Gastroesophageal sphincter (tissue), 4 donors: ENCODE data around the gene PALM3. TPM values are rescaled to one million over a fixed set of nuclear protein-coding genes. Genes with fewer than 3 reads are reported as not detected.
"Not testable (repeated sequence)": the region's sequence is repeated elsewhere in the genome, so short reads cannot be mapped to it uniquely, and the experiment has no call there.

ENCODE experiments used
- ATAC-seq: fragments of 150-250 bp; one replicate; pipeline ENCODE4 v1.9.1; 2016; ENCODE audit warnings: mild to moderate bottlenecking, moderate library complexity
- H3K27ac ChIP-seq, 4 donors: fragments of 200-600 bp; sonication (generic) in 3 of 4; 1 replicate in 3 of 4; 2 replicates in 1 of 4; pipeline ENCODE4 v1.5.1; 2016 to 2019
- H3K27me3 ChIP-seq: fragments of 200-600 bp; sonication (generic); one replicate; pipeline ENCODE4 v1.5.1; 2019
- H3K36me3 ChIP-seq, 2 donors: fragments of 200-600 bp; sonication (generic); one replicate each; pipeline ENCODE4 v1.5.1; 2019; ENCODE audit warnings: control low read depth in 1 of 2
- H3K4me1 ChIP-seq, 3 donors: fragments of 200-600 bp; sonication (generic); 1 replicate in 2 of 3; 2 replicates in 1 of 3; pipeline ENCODE4 v1.5.1; 2016 to 2019; ENCODE audit warnings: control low read depth in 2 of 3
- H3K4me3 ChIP-seq, 2 donors: fragments of 200-600 bp; sonication (generic); one replicate each; pipeline ENCODE4 v1.5.1; 2019; ENCODE audit warnings: mild to moderate bottlenecking in 1 of 2, moderate library complexity in 1 of 2
- H3K9me3 ChIP-seq, 3 donors: fragments of 200-600 bp; sonication (generic); one replicate each; pipeline ENCODE4 v1.5.1; 2017 to 2019; ENCODE audit warnings: control low read depth in 2 of 3
- CTCF ChIP-seq, 4 experiments: fragments of 200-600 bp in 2 of 4; fragments of 450-650 bp in 2 of 4; sonication (generic) in 1 of 4; IDR thresholded peaks; one replicate each; pipeline ENCODE4 v1.5.1; 2017 to 2019; ENCODE audit warnings: antibody characterized with exemption in 4 of 4, mild to moderate bottlenecking in 2 of 4, moderate library complexity in 2 of 4
- EP300 ChIP-seq: sonication (generic); formaldehyde crosslinking; IDR thresholded peaks from one replicate; pipeline ENCODE4 v1.6.1; 2017; ENCODE audit warnings: antibody characterized with exemption, mild to moderate bottlenecking
- POLR2A ChIP-seq, 2 donors: fragments of 450-650 bp; IDR thresholded peaks; one replicate each; pipeline ENCODE4 v1.6.1; 2017; ENCODE audit warnings: antibody characterized with exemption in 2 of 2, mild to moderate bottlenecking in 2 of 2, moderate library complexity in 1 of 2
- POLR2AphosphoS5 ChIP-seq: sonication (generic); formaldehyde crosslinking; IDR thresholded peaks from one replicate; pipeline ENCODE4 v1.6.1; 2017; ENCODE audit warnings: antibody characterized with exemption
- WGBS, 2 donors: methylation state at CpG; one replicate each; pipeline ENCODE4 v1.1.5; 2018; ENCODE audit warnings: low coverage in 1 of 2; 5-methylcytosine and 5-hydroxymethylcytosine counted together
- total RNA-seq, 4 donors: library from RNA; depleted of rRNA; stranded (reverse); fragments of >200 nt; gene quantifications; one replicate each; pipeline ENCODE4 v1.1.0, GENCODE V29; 2016

The PALM3 gene
- total RNA-seq, 4 donors from 2014 or later: not detected

GRCh38 chr19:14042659-14043608, 18.9 kb downstream of the PALM3 start:
- H3K27me3 ChIP-seq, H3K9me3 ChIP-seq, H3K4me3 ChIP-seq, H3K27ac ChIP-seq, H3K36me3 ChIP-seq, H3K4me1 ChIP-seq: not testable (repeated sequence)
- peak in 3 of 4 experiments; percentile 41 to 51 (median 47) for TF ChIP-seq CTCF (IDR thresholded peaks at IDR 0.05)
- WGBS, 2 donors: 48 to 58% methylated on average over 6 to 10 of the region's 19 CpGs
- peak; percentile 71 for ATAC-seq

- no peaks in the 10 kb centered on the region for H3K9me3 ChIP-seq
These were observed 22.7 kb downstream of the PALM3 start for GRCh38 chr19:14039181-14039580.

GRCh38 chr19:14035706-14036105, 26.2 kb downstream of the PALM3 start:
- Histone ChIP-seq H3K4me3 (no peak overlapping the region), H3K27me3 (peaks cover 29% of the 10 kb centered on the region), H3K9me3 (no peaks in the 10 kb centered on the region), H3K36me3 (no peaks in the 10 kb centered on the region), H3K27ac (no peak overlapping the region), H3K4me1 (peaks cover 0 to 15% (median 8%) of the 10 kb centered on the region in 3 donors)
- no peak for ATAC-seq
- WGBS, 2 donors: 81% methylated on average over 4 of the region's 7 CpGs; no CpG with 5 or more reads in 1 of the 2 donors
- no peak for TF ChIP-seq CTCF (IDR thresholded peaks at IDR 0.05)
- TF ChIP-seq EP300: no peak
- TF ChIP-seq POLR2AphosphoS5: no peak
- TF ChIP-seq POLR2A (IDR thresholded peaks at IDR 0.05): no peak

More at GRCh38 chr19:14039181-14039580, 22.7 kb downstream of the PALM3 start:
- 92 to 100% methylated on average over 1 to 6 of the region's 7 CpGs for WGBS, 2 donors
- Histone ChIP-seq H3K36me3 (no peaks in the 10 kb centered on the region), H3K4me3 (no peak overlapping the region), H3K4me1 (peaks cover 0 to 6% (median 0%) of the 10 kb centered on the region in 3 donors), H3K27me3 (peaks cover 5% of the 10 kb centered on the region), H3K27ac (no peak overlapping the region)
- no peak for TF ChIP-seq CTCF (IDR thresholded peaks at IDR 0.05)
- TF ChIP-seq EP300: no peak
- no peak for TF ChIP-seq POLR2AphosphoS5
- no peak for TF ChIP-seq POLR2A (IDR thresholded peaks at IDR 0.05)
- ATAC-seq: no peak

GRCh38 chr19:14035159-14035558, 26.7 kb downstream of the PALM3 start:
- not testable (repeated sequence) for H3K36me3 ChIP-seq, H3K27ac ChIP-seq, ATAC-seq, H3K9me3 ChIP-seq, H3K4me3 ChIP-seq
- peaks cover 34% of the 10 kb centered on the region for H3K27me3 ChIP-seq
- 78 to 90% methylated on average over 3 to 11 of the region's 12 CpGs for WGBS, 2 donors
- H3K4me1 ChIP-seq: peaks cover 0 to 15% (median 8%) of the 10 kb centered on the region in 3 donors

GRCh38 chr19:14033946-14034345, 27.9 kb downstream of the PALM3 start:
- H3K27me3 ChIP-seq: peaks cover 35% of the 10 kb centered on the region
- H3K36me3 ChIP-seq: no peaks in the 10 kb centered on the region
- peaks cover 0 to 15% (median 8%) of the 10 kb centered on the region in 3 donors for H3K4me1 ChIP-seq
- WGBS, 2 donors: 100% methylated on average over 2 of the region's 2 CpGs; no CpG with 5 or more reads in 1 of the 2 donors
- no peaks in the 10 kb centered on the region for H3K9me3 ChIP-seq
- no peak for ATAC-seq
- no peak overlapping the region for H3K4me3 ChIP-seq
- H3K27ac ChIP-seq: no peak overlapping the region
- TF ChIP-seq EP300 (no peak), CTCF (IDR thresholded peaks at IDR 0.05) (no peak), POLR2AphosphoS5 (no peak), POLR2A (IDR thresholded peaks at IDR 0.05) (no peak)
